Fibroblast of lung (primary cell): Measurements from ENCODE around the gene SLC6A13.

Source experiments
- CTCF ChIP-seq, 2 donors: IDR thresholded peaks in 1 of 2; conservative IDR thresholded peaks in 1 of 2; 1 replicate in 1 of 2; 2 replicates in 1 of 2; pipeline ENCODE4 v1.5.1; 2011 to 2012; ENCODE audit warnings: low read length in 2 of 2, control low read depth in 1 of 2, inconsistent platforms in 1 of 2, low read depth in 1 of 2, mild to moderate bottlenecking in 1 of 2
- EZH2 ChIP-seq: IDR thresholded peaks from 2 replicates; pipeline ENCODE4 v1.5.1; 2012; ENCODE audit warnings: low read length, control low read depth, mild to moderate bottlenecking; ENCODE audit errors: missing control alignments

- TF ChIP-seq CTCF (conservative IDR thresholded peaks at IDR 0.05 in 1 of 2, IDR thresholded peaks at IDR 0.05 in 1 of 2; ENCODE audit: low read depth in 1 of 2, low read length in 2 of 2): no peak
- no peak for TF ChIP-seq EZH2
Measured at GRCh38 chr12:254912-255311, 7.7 kb downstream of the SLC6A13 start.
